ENCODE measurements around the gene TGFB1I1. TPM values are rescaled to one million over a fixed set of nuclear protein-coding genes. Genes with fewer than 3 reads are reported as not detected.

Gene TGFB1I1
- total RNA-seq, 1 experiment from 2014 or later, result 8.7 TPM

DNA sequence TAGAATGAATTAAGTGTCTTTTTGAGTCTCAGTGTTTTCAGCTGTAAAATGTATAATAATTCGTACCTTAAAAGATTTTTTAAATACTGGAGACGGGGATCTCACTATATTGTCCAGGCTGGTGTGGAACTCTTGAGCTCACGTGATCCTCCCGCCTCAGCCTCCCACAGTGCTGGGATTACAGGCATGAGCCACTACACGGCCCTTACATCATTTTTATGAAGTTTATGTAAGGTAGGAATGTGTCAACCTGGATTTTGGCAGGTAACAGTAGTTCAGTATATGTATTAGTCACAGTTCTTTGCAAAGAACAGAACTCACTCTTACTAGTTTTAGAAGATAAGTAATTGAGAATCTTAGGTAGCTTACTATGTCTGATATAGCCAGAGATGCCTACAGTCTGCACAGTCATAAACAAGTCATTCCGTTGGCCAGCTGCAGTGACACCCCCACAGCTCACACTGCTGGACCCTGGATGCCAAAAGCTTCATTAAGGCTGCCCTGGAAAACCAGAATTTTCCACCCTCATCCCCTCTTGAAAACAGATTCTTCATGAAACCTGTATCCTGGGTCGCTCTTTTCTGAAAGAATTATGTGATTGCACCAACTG, 43.2 kb upstream of the TGFB1I1 start:
- Histone ChIP-seq H3K27ac (ENCODE audit: low read depth, low read length) (no peak overlapping the region), H3K4me1 (ENCODE audit: control insufficient read depth in 1 of 2, insufficient read depth in 2 of 2, low read length in 2 of 2) (no peaks in the 10 kb centered on the region), H4K20me1 (ENCODE audit: insufficient read depth) (no peaks in the 10 kb centered on the region), H3K9ac (ENCODE audit: low read length) (no peak overlapping the region), H2AFZ (ENCODE audit: low read depth, low read length, poor library complexity, severe bottlenecking) (no peak overlapping the region), H3K9me2 (ENCODE audit: insufficient read depth) (no peaks in the 10 kb centered on the region), H3K4me3 (replicated peaks in 1 of 2; ENCODE audit: low read depth in 1 of 2, low read length in 2 of 2) (no peak overlapping the region), H3K9me3 (ENCODE audit: control insufficient read depth in 1 of 2, insufficient read depth in 1 of 2, low read depth in 1 of 2, low read length in 2 of 2) (no peaks in the 10 kb centered on the region), H3K79me2 (ENCODE audit: insufficient read depth, low read length) (no peaks in the 10 kb centered on the region), H3K27me3 (ENCODE audit: insufficient read depth, low read length) (0 out of 2 replicates have a peak, but pooled peaks cover under 1% of the 10 kb centered on the region), H3K36me3 (ENCODE audit: control insufficient read depth in 1 of 2, insufficient read depth in 2 of 2, low read length in 2 of 2) (no peaks in the 10 kb centered on the region), H3K4me2 (ENCODE audit: low read length) (no peak overlapping the region)
- intact Hi-C loops (cut with micrococcal nuclease), result no loop called here
- ChIA-PET POLR2A (no interaction called here), RAD21 (ENCODE audit: low non-redundant PET in 1 of 2, low total read pairs in 2 of 2, uncharacterized antibody in 2 of 2, unreplicated experiment in 2 of 2) (interaction anchor here in 1 of 2 experiments (0.5 kb wide), 1 partner anchor 21 kb away, joined by 8 read pairs; no protein-coding TSS in a partner anchor), CTCF (interaction anchor here (1.5 kb wide), 1 partner anchor 475 kb away, joined by 3 read pairs; no protein-coding TSS in a partner anchor)
- TF ChIP-seq ATF3 (IDR thresholded peaks at IDR 0.05) (no peak), FOSL1 (IDR thresholded peaks at IDR 0.05; ENCODE audit: low read depth) (no peak), CBX3 (IDR thresholded peaks at IDR 0.05; ENCODE audit: low read depth) (no peak), POLR2A (IDR thresholded peaks at IDR 0.05; ENCODE audit: borderline replicate concordance, extremely low read depth, insufficient read depth, insufficient read length) (no peak), POLR2AphosphoS5 (IDR thresholded peaks at IDR 0.05; ENCODE audit: low read depth, low read length) (no peak), YY1 (IDR thresholded peaks at IDR 0.05; ENCODE audit: extremely low read depth, insufficient replicate concordance, low read depth, low read length) (no peak), RAD21 (IDR thresholded peaks at IDR 0.05; ENCODE audit: low read depth) (no peak), ZFX (IDR thresholded peaks at IDR 0.05) (no peak), SIN3A (IDR thresholded peaks at IDR 0.05; ENCODE audit: low read depth) (no peak), ZNF274 (IDR thresholded peaks at IDR 0.05; ENCODE audit: low read depth, low read length) (no peak), EGR1 (IDR thresholded peaks at IDR 0.05; ENCODE audit: low read depth) (no peak), TCF7L2 (IDR thresholded peaks at IDR 0.05; ENCODE audit: borderline replicate concordance, extremely low read depth, insufficient read depth, insufficient read length) (no peak), CEBPB (IDR thresholded peaks at IDR 0.05; ENCODE audit: low read depth) (no peak)
- TF ChIP-seq, protein P1, sequence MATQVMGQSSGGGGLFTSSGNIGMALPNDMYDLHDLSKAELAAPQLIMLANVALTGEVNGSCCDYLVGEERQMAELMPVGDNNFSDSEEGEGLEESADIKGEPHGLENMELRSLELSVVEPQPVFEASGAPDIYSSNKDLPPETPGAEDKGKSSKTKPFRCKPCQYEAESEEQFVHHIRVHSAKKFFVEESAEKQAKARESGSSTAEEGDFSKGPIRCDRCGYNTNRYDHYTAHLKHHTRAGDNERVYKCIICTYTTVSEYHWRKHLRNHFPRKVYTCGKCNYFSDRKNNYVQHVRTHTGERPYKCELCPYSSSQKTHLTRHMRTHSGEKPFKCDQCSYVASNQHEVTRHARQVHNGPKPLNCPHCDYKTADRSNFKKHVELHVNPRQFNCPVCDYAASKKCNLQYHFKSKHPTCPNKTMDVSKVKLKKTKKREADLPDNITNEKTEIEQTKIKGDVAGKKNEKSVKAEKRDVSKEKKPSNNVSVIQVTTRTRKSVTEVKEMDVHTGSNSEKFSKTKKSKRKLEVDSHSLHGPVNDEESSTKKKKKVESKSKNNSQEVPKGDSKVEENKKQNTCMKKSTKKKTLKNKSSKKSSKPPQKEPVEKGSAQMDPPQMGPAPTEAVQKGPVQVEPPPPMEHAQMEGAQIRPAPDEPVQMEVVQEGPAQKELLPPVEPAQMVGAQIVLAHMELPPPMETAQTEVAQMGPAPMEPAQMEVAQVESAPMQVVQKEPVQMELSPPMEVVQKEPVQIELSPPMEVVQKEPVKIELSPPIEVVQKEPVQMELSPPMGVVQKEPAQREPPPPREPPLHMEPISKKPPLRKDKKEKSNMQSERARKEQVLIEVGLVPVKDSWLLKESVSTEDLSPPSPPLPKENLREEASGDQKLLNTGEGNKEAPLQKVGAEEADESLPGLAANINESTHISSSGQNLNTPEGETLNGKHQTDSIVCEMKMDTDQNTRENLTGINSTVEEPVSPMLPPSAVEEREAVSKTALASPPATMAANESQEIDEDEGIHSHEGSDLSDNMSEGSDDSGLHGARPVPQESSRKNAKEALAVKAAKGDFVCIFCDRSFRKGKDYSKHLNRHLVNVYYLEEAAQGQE (IDR thresholded peaks at IDR 0.05; ENCODE audit: low read depth), result no peak
- ATAC-seq (no peak), DNase-seq (ENCODE audit: low read depth, low spot score) (no peak)
- BruUV-seq (replicated peaks), result no TSS peak

All from HCT116 (cell line).